HepG2 (cell line): ENCODE data around the gene KCTD6. TPM values are rescaled to one million over a fixed set of nuclear protein-coding genes. Genes with fewer than 3 reads are reported as not detected.

Source experiments
- GABPA ChIP-seq, 2 experiments: IDR thresholded peaks; 2 replicates each; pipeline ENCODE4 v1.6.1; 2011 to 2016; ENCODE audit warnings: low read depth in 2 of 2, low read length in 1 of 2, missing biosample characterization in 1 of 2, missing genetic modification characterization in 1 of 2
- GMEB2 ChIP-seq: IDR thresholded peaks from 2 replicates; pipeline ENCODE4 v1.6.1; 2016; ENCODE audit warnings: missing biosample characterization, missing genetic modification reagents, low read depth
- JARID2 ChIP-seq: sonication (generic); formaldehyde crosslinking; IDR thresholded peaks from 2 replicates; pipeline ENCODE4 v1.8.1; 2023; ENCODE audit warnings: missing genetic modification reagents, inconsistent platforms; ENCODE audit not compliant: insufficient replicate concordance
- JUND ChIP-seq: sonication (generic); formaldehyde crosslinking; IDR thresholded peaks from 2 replicates; pipeline ENCODE4 v1.8.0; 2022; ENCODE audit warnings: mild to moderate bottlenecking, missing genetic modification reagents
- MAFK ChIP-seq, 2 experiments: IDR thresholded peaks in 1 of 2; conservative IDR thresholded peaks in 1 of 2; 2 replicates each; pipeline ENCODE4 v1.6.1; 2011; ENCODE audit warnings: improper control_type of control experiment in 2 of 2, low read length in 2 of 2
- MBD4 ChIP-seq: IDR thresholded peaks from 2 replicates; pipeline ENCODE4 v1.6.1; 2012; ENCODE audit warnings: low read length, inconsistent platforms, borderline replicate concordance
- MEIS2 ChIP-seq: sonication (generic); formaldehyde crosslinking; IDR thresholded peaks from 2 replicates; pipeline ENCODE4 v1.9.0; 2021; ENCODE audit warnings: mild to moderate bottlenecking, missing genetic modification reagents
- MIER2 ChIP-seq: IDR thresholded peaks from 2 replicates; pipeline ENCODE4 v1.6.1; 2016; ENCODE audit warnings: missing biosample characterization, missing genetic modification reagents
- MYNN ChIP-seq: sonication (generic); formaldehyde crosslinking; IDR thresholded peaks from 2 replicates; pipeline ENCODE4 v1.4.0; 2020; ENCODE audit warnings: mild to moderate bottlenecking, low read depth, missing genetic modification reagents
- TBP ChIP-seq: sonication (generic); formaldehyde crosslinking; IDR thresholded peaks from 2 replicates; pipeline ENCODE4 v1.5.0; 2020; ENCODE audit warnings: missing genetic modification reagents
- TMF1 ChIP-seq: sonication (generic); formaldehyde crosslinking; IDR thresholded peaks from 2 replicates; pipeline ENCODE4 v1.8.1; 2022; ENCODE audit warnings: low read depth, missing genetic modification reagents
- ZFAT ChIP-seq: sonication (generic); formaldehyde crosslinking; conservative IDR thresholded peaks from 2 replicates; pipeline ENCODE4 v1.8.1; 2023; ENCODE audit warnings: missing genetic modification reagents, inconsistent platforms
- ZFP36L2 ChIP-seq: sonication (generic); formaldehyde crosslinking; IDR thresholded peaks from 2 replicates; pipeline ENCODE4 v1.4.0; 2020; ENCODE audit warnings: missing genetic modification reagents
- ZFP37 ChIP-seq: sonication (generic); formaldehyde crosslinking; IDR thresholded peaks from 2 replicates; pipeline ENCODE4 v1.4.0; 2020; ENCODE audit warnings: missing genetic modification reagents, borderline replicate concordance
- ZNF232 ChIP-seq: sonication (generic); formaldehyde crosslinking; IDR thresholded peaks from 2 replicates; pipeline ENCODE4 v1.4.0; 2020; ENCODE audit warnings: missing genetic modification reagents, borderline replicate concordance
- ZNF556 ChIP-seq: sonication (generic); formaldehyde crosslinking; IDR thresholded peaks from 2 replicates; pipeline ENCODE4 v1.4.0; 2020; ENCODE audit warnings: mild to moderate bottlenecking, missing genetic modification reagents, borderline replicate concordance
- ZNF577 ChIP-seq: sonication (generic); formaldehyde crosslinking; IDR thresholded peaks from 2 replicates; pipeline ENCODE4 v1.4.0; 2020; ENCODE audit warnings: mild to moderate bottlenecking, low read depth, missing genetic modification reagents, borderline replicate concordance
- ZNF619 ChIP-seq: sonication (generic); formaldehyde crosslinking; IDR thresholded peaks from 2 replicates; pipeline ENCODE4 v1.4.0; 2020; ENCODE audit warnings: mild to moderate bottlenecking, missing genetic modification reagents
- polyA plus RNA-seq, 8 experiments: library from polyadenylated mRNA; depleted of rRNA in 3 of 8; stranded (reverse) in 7 of 8; unstranded in 1 of 8; fragments of >200 nt; fragmentation: Illumina TruSeq in 4 of 8; extraction: Trizol in 4 of 8; gene quantifications; 2 replicates each; pipeline versions ENCODE4 v1.2.1 to v1.2.3, GENCODE V29; 2011 to 2016; ENCODE audit warnings: low read depth in 4 of 8, missing spikeins in 1 of 8, mixed read lengths in 1 of 8; ENCODE audit not compliant: insufficient read depth in 1 of 8
- total RNA-seq, 5 experiments: library from RNA; depleted of rRNA; stranded (reverse); fragments of >200 nt; fragmentation: Illumina TruSeq; extraction: Trizol; gene quantifications; 2 replicates each; pipeline ENCODE4 v1.2.3, GENCODE V29; 2016; ENCODE audit warnings: low read depth in 1 of 5
- TF ChIP-seq, protein P1 (sequence below): sonication (generic); formaldehyde crosslinking; IDR thresholded peaks from 2 replicates; pipeline ENCODE4 v1.4.0; 2020; ENCODE audit warnings: mild to moderate bottlenecking, missing genetic modification reagents
- TF ChIP-seq, protein P2 (sequence below): sonication (generic); formaldehyde crosslinking; conservative IDR thresholded peaks from 2 replicates; pipeline ENCODE4 v1.4.0; 2020; ENCODE audit warnings: missing genetic modification reagents
- TF ChIP-seq, protein P3 (sequence below): sonication (generic); formaldehyde crosslinking; IDR thresholded peaks from 2 replicates; pipeline ENCODE4 v1.4.0; 2020; ENCODE audit warnings: missing genetic modification reagents, borderline replicate concordance
- TF ChIP-seq, protein P4 (sequence below): sonication (generic); formaldehyde crosslinking; IDR thresholded peaks from 2 replicates; pipeline ENCODE4 v1.4.0; 2020; ENCODE audit warnings: missing genetic modification reagents

The KCTD6 gene
- total and polyA plus RNA-seq, 2 of the 13 experiments (the other 11 are each of a cell fraction or from before 2014, with no cell fraction given), result 13.4 to 14.2 TPM

GRCh38 chr3:58474967-58475578, 16.8 kb upstream of the KCTD6 start (continued):
- TF ChIP-seq, protein P1, sequence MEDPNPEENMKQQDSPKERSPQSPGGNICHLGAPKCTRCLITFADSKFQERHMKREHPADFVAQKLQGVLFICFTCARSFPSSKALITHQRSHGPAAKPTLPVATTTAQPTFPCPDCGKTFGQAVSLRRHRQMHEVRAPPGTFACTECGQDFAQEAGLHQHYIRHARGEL, result no peak
- TF ChIP-seq ZFAT (CRISPR knock-in tag), result no peak
- no peak for TF ChIP-seq TMF1 (CRISPR knock-in tag)
- TF ChIP-seq, protein P2, sequence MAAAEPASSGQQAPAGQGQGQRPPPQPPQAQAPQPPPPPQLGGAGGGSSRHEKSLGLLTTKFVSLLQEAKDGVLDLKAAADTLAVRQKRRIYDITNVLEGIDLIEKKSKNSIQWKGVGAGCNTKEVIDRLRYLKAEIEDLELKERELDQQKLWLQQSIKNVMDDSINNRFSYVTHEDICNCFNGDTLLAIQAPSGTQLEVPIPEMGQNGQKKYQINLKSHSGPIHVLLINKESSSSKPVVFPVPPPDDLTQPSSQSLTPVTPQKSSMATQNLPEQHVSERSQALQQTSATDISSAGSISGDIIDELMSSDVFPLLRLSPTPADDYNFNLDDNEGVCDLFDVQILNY, result no peak
- no peak for TF ChIP-seq ZNF619 (CRISPR knock-in tag)
- no peak for TF ChIP-seq JUND
- no peak for TF ChIP-seq GABPA (IDR thresholded peaks at IDR 0.05; ENCODE audit: low read depth, low read length)
- TF ChIP-seq GABPA (CRISPR knock-in tag; IDR thresholded peaks at IDR 0.05; ENCODE audit: low read depth), result no peak
- TF ChIP-seq ZFP37 (CRISPR knock-in tag), result no peak; the same call in 1 of the 2 replicates
- no peak for TF ChIP-seq MIER2
- TF ChIP-seq GMEB2 (CRISPR knock-in tag), result no peak
- TF ChIP-seq ZNF232 (CRISPR knock-in tag), result no peak
- TF ChIP-seq, protein P3, sequence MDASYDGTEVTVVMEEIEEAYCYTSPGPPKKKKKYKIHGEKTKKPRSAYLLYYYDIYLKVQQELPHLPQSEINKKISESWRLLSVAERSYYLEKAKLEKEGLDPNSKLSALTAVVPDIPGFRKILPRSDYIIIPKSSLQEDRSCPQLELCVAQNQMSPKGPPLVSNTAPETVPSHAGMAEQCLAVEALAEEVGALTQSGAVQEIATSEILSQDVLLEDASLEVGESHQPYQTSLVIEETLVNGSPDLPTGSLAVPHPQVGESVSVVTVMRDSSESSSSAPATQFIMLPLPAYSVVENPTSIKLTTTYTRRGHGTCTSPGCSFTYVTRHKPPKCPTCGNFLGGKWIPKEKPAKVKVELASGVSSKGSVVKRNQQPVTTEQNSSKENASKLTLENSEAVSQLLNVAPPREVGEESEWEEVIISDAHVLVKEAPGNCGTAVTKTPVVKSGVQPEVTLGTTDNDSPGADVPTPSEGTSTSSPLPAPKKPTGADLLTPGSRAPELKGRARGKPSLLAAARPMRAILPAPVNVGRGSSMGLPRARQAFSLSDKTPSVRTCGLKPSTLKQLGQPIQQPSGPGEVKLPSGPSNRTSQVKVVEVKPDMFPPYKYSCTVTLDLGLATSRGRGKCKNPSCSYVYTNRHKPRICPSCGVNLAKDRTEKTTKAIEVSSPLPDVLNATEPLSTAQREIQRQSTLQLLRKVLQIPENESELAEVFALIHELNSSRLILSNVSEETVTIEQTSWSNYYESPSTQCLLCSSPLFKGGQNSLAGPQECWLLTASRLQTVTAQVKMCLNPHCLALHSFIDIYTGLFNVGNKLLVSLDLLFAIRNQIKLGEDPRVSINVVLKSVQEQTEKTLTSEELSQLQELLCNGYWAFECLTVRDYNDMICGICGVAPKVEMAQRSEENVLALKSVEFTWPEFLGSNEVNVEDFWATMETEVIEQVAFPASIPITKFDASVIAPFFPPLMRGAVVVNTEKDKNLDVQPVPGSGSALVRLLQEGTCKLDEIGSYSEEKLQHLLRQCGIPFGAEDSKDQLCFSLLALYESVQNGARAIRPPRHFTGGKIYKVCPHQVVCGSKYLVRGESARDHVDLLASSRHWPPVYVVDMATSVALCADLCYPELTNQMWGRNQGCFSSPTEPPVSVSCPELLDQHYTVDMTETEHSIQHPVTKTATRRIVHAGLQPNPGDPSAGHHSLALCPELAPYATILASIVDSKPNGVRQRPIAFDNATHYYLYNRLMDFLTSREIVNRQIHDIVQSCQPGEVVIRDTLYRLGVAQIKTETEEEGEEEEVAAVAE (CRISPR knock-in tag), result 0 out of 2 replicates have a peak, but pooled peaks have one; percentile 21
- no peak for TF ChIP-seq MAFK (conservative IDR thresholded peaks at IDR 0.05 in 1 of 2, IDR thresholded peaks at IDR 0.05 in 1 of 2; ENCODE audit: low read length in 2 of 2)
- TF ChIP-seq ZFP36L2 (CRISPR knock-in tag), result no peak
- TF ChIP-seq TBP (CRISPR knock-in tag), result no peak
- TF ChIP-seq, protein P4, sequence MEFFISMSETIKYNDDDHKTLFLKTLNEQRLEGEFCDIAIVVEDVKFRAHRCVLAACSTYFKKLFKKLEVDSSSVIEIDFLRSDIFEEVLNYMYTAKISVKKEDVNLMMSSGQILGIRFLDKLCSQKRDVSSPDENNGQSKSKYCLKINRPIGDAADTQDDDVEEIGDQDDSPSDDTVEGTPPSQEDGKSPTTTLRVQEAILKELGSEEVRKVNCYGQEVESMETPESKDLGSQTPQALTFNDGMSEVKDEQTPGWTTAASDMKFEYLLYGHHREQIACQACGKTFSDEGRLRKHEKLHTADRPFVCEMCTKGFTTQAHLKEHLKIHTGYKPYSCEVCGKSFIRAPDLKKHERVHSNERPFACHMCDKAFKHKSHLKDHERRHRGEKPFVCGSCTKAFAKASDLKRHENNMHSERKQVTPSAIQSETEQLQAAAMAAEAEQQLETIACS (CRISPR knock-in tag), result no peak
- TF ChIP-seq MBD4, result no peak
- TF ChIP-seq MEIS2 (CRISPR knock-in tag), result no peak
- no peak for TF ChIP-seq ZNF556 (CRISPR knock-in tag)
- TF ChIP-seq MYNN (CRISPR knock-in tag), result no peak
- no peak for TF ChIP-seq ZNF577 (CRISPR knock-in tag)
- TF ChIP-seq JARID2, result no peak
